ENCODE data around the gene NEU3.
"Not testable (repeated sequence)": the region's sequence is repeated elsewhere in the genome, so short reads cannot be mapped to it uniquely, and the experiment has no call there.

NEU3 gene

DNA sequence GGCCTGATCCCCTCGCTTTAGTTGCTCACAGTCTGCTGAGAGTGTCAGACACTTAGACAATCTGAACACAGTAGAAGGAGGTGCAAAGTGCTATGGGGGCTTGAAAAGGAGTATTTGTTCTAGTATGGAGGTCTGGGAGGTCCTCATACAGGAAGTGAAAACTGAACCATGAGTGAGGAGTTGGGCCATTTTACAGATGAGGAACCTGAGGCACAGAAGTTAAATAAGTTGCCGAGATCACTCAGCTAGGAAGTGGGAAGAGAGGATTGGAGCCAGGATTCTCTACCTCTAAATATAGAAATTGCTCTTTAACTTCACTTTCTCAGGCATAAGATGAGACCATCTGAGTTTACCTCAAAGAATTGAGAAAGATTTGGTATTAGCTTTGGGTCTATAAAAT lies 4.0 kb upstream of the NEU3 start:
- no peak for DNase-seq

- DNase-seq, result no peak
Observed at GRCh38 chr11:74989260-74989638, 516 bp downstream of the NEU3 start.

- DNase-seq, result not testable (repeated sequence)
Observed at GRCh38 chr11:74990150-74990549, 1.4 kb downstream of the NEU3 start.

DNA sequence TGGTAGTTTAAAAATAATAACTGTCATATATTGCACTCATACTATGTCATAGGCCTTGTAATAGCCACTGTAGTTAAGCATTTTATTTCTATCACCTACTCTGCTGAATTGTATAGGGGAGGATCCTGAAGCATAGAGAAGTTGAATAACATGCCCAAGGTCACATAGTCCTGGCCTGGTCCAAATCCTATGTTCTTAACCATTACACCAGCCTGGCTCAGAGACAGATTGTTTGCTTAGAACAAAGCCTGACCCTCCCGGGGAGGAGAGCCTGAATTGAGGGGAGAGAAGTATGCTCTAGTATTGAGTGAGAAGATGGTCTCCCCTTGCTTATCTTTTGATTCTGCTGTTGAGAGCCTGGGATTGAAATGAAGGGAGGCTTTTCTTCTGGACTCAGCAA lies 2.2 kb downstream of the NEU3 start:
- DNase-seq, result no peak

DNA sequence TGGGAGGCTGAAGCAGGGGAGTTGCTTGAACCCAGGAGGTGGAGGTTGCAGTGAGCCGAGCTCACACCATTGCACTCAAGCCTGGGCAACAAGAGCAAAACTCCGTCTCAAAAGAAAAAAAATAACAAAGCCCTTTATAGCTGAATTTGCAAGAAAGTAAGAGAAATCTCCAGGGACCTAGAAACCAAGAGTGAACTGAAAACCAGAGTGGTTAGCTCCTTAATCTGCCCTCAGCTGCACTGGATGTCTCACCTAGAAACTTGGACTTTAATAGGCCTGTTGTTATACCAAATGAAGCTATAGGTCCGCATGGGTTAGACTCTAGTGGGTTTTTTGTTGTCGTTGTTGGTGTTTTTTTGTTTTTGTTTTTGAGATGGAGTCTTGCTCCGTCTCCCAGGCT lies 4.1 kb downstream of the NEU3 start:
- DNase-seq, result no peak

DNA sequence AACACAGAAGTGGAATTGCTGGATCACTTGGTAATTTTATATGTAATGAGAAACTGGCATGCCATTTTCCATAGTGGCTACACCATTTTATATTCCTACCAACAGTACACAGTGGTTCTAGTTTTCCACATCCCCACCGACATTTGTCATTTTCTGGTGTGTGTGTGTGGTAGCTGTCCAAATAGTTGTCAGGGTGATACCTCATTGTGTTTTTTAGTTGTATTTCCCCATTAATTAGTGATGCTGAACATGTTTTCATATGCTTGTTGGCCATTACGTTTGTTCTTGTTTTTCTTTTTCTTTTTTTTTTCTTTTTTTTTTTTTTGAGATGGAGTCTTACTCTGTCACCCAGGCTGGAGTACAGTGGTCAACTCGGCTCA lies 12.2 kb downstream of the NEU3 start:
- DNase-seq, result no peak

DNA sequence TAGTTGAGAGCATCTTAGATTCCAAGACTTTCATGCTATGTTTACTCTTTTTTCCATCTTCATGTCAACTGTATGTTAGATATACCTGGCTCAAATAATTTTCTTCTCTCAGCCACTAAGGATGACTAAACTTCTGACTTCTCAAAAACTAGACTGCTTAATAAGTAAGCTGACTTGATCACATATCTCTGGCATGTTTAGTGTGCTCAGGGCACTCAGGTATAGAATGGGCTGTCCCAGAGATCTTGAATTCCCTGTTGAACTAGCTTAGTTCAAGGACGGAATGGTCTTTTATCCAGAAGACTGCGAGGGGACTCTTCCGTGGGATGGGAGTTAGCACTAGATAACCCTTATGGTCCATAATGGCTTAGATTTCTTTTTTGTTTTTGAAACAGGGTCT lies 13.0 kb downstream of the NEU3 start:
- DNase-seq, result no peak

GRCh38 chr11:75002516-75002915 lies 13.8 kb downstream of the NEU3 start:
- no peak for DNase-seq

DNA sequence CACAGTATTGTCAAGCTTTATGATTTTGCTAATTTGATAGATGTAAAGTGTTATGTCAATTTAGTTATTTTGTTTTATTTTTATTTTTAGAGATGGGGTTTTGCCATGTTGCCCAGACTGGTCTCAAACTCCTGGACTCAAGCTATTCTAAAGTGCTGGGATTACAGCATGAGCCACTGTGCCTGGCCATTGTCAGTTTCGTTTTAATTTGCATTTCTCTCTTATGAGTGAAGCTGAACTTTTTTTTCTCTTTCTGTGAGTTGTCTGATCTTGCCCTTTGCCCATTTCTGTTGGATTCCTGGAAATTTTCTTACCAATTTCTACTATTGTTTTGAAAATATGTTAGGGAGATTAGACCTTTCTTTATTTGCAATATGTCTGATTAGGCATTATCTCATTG lies 15.5 kb downstream of the NEU3 start:
- no peak for DNase-seq

DNA sequence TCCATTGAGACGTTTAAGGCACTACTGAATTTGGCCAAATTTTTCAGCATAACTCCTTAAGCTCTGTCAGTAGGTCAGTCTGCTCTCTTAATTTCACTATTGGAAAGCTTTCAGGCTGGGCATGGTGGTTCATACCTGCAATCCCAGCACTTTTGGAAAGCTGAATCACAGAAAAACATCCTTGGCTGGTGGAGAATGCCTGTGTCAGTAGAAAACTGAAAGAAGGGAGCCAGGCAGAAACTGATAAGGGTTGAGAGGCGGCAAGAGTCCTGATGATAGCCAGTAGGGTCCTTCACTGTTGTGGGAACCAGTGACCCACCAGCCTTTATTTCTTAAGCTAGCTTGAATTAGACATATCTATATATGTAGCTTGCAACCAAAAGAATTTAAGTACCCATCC lies 22.6 kb downstream of the NEU3 start:
- no peak for DNase-seq

DNA sequence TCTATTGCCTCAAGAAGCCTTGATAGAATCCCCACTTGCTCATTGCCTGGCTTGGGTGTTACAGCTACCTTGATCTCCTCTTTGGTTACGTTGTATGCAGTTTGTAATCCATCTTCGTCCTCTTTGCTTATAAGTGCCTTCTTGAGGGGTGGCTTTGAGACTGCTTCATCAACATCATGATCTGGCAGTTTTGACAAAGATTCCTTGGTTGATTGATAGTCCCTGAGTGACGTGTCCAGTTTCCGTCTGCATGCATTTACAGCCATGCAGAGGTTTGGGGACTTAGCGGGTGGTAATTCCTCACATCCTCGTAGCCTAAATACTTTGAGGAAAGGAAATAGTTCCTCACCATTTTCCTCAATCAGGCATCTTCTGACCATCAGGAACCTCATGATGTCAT lies 23.1 kb downstream of the NEU3 start:
- no peak for DNase-seq

- no peak for DNase-seq
Observed at GRCh38 chr11:75013051-75013450, 24.3 kb downstream of the NEU3 start.

DNA sequence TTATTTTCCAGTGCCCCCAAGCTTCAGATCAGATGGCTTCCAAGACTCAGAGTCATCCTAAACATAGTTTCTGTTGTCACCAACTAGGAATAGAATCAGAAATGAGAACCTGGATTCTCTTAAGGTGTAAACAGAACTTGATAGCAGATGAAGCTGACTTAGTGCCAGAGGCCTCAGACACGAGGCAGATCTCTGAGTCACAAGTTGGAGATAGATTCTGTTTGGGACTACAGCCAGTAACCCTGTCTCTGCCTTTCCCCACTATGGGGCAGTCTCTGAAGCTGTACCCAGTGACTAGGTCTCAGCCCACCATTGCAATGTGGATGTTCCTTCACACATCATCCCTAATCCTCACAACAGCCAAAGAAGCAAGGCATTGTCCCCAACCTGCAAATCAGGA lies 25.4 kb downstream of the NEU3 start:
- DNase-seq, result no peak

DNA sequence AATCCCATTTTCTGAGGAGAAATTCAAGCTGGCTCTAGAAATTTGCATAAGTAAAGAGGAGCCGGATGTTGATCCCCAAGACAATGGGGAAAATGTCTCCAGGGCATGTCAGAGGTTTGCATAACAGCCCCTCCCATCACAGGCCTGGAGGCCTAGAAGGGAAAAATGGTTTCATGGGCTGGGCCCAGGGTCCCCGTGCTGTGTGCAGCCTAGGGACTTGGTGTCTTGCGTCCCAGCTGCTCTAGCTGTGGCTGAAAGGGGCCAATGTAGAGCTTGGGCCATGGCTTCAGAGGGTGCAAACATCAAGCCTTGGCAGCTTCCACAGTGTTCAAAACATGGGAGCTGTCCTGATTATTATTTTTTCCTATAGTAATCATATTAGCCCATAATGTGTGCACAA lies 30.5 kb downstream of the NEU3 start:
- DNase-seq, result not testable (repeated sequence)

GRCh38 chr11:75020328-75020727 lies 31.6 kb downstream of the NEU3 start:
- not testable (repeated sequence) for DNase-seq

DNA sequence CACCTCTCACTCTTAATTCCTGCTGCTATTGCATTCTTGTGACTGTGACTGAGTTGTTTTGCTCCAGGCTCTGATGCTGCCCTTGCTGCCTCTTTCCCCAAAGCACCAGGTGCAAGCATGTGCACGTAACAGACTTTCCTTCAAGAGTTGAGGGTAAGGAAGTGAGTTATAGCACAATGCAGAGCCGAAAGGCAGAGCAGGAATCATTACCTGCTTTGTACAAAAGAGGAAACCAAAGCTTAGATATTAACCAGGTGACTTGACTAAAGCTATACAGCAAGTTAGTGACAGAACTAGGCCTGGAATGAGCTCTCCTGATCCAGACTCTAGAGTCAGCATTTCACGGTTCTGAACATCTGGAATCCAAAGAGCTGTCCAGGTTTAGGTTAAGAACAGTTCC lies 33.6 kb downstream of the NEU3 start:
- DNase-seq, result no peak

- peak; percentile 68 for DNase-seq
Observed at GRCh38 chr11:75022759-75023396, 34.1 kb downstream of the NEU3 start.

DNA sequence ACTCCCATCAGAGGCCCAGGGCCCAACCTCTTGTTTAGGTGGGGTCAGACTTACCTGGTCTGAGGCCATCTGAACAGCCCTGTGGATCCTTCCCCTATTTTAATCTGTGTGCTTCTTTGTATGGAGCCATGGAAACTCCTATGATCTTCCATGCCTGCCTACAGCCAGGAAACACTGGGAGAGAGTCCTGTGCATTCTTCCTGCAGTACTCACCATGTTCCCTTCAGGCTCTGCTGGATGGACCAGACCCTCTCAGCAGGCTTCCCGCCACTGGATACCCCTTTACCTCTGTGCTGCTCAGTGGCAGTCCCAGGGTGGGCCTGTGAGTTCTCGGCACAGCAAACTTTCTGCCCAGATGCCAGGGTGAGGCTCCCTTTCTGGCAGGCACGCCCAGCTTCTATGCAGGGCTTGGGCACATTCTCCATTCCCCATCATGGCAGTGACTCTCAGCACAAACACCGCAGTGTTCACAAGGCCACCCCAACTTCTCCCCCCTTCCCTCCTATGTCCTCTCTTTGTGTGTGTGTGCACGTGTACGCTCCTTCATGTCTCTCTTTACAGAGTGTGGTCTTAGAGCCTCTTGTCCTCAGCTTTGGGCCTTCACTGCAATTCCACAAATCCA lies 34.8 kb downstream of the NEU3 start:
- no peak for DNase-seq

DNA sequence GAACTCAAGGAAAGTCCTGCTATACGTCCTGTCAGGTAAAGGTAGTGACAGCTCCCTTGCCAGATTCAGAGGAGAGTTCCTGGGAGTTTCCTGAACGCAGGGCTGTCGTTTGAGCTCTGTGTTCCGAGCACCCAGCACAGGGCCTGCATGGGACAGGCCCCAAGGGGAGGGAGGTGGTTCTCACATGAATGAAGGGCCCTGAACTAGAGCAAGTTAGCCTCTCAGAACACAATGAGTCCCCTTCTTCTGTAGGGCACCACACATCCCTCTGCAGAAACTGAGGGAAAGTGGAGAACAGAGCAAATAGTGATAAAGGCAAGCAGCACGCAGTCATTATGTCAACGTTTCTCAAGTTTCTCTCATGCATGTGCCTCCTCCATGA lies 35.3 kb downstream of the NEU3 start:
- DNase-seq, result no peak

- no peak for DNase-seq
Observed at GRCh38 chr11:75024764-75025211, 36.1 kb downstream of the NEU3 start.

- DNase-seq, result no peak
Observed at GRCh38 chr11:75025561-75025960, 36.8 kb downstream of the NEU3 start.

DNA sequence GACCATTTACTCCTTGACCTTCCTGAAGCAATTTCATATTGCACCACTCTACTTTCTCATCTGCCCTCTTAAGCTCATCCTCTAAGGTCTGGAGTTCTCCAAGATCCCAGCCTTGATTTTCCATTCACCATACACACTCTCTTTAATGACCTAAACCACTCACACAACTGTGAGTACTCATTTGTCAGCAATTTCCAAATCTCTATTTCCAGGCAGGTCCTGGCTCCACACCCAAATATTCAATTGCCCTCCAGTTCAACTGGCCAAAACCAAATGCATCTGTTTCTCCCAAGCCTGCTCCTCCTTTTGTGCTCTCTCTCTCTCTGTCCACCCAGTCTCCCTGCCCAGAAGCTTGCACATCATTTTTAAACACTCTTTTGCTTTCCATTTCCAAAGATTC lies 39.6 kb downstream of the NEU3 start:
- no peak for DNase-seq

DNA sequence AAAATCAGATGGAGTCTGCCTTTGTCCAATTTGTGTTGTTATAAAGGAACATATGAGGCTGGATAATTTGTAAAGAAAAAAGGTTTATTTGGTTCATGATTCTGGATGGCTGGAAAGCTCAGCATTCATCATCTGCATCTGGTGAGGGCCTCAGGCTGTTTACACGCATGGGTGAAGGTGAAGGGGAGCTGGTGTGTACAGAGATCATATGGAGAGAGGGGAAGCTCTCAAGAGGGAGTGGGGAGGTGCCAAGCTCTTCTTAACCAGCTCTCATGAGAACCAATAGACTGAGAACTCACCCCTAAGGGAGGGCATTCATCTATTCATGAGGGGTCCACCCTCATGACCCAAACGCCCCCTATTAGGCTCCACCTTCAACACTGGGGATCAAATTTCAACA lies 40.0 kb downstream of the NEU3 start:
- no peak for DNase-seq

- no peak for DNase-seq
Observed at GRCh38 chr11:75029836-75030631, 41.3 kb downstream of the NEU3 start.

Measured in left hindlimb (tissue), 1 donor.